NK-92 treated with Interleukin-12 subunit alpha and Interleukin-12 subunit beta, amount 100 ng/mL, for 24 hours (cell line): Measurements from ENCODE around the gene DOCK7.
"Not testable (repeated sequence)": the region's sequence is repeated elsewhere in the genome, so short reads cannot be mapped to it uniquely, and the experiment has no call there.

Source experiments
- DNase-seq: peaks from one replicate; lab custom pipeline; 2025; lab: John Stamatoyannopoulos, UW

DOCK7 gene

DNA sequence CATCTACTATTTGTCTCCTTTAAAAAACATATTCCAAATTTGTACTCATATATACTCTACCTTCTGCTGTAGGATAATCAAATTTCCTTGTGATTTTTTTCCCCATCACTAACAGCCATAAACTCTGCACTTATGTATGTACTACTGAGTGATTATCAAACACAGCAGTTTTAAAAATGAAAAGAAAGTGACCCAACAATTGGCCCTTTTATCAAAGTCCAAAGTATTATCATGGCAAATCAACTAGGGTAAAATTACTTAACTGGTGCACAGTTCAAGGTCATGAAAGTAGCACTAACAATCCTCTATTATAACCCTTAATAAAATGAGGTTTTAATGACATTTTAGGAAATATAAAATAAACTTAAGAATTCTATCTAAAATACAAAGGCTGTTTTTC, 79.3 kb downstream of the DOCK7 start:
- DNase-seq, result no peak

DNA sequence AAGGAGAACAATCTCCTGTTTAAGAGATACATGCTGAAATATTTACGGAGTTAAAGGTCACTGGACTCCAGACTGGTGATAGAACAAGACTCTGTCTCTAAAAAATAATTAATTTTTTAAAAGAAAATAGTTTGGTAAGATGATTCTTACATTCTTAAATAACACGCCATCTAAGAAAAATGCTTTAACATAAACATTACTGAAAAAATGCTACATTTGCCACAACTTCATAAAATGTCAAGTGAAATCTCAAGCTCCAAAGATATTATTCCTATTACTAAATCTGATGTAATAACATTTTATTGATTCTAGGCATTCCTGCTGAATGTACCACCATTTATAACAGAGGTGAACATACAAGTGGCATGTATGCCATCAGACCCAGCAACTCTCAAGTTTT, 86.7 kb downstream of the DOCK7 start:
- DNase-seq, result no peak

DNA sequence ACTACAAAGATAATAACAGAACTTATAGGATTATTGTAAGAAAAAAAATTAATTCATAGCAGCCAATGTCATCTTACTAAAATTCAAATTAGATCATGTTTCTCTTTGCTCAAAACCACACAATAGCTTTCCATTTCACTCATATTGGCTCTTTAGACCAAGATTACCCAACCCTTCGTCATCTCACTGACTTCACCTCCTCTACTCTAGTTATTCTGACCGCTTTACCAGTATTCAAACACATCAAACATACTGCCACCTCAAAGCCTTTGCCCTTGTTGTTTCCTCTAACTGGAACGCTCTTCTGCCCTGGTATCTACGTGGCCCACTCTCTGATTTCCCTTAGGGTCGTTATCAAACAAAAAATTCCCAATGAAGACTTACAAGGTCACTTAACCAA, 89.1 kb downstream of the DOCK7 start:
- no peak for DNase-seq

DNA sequence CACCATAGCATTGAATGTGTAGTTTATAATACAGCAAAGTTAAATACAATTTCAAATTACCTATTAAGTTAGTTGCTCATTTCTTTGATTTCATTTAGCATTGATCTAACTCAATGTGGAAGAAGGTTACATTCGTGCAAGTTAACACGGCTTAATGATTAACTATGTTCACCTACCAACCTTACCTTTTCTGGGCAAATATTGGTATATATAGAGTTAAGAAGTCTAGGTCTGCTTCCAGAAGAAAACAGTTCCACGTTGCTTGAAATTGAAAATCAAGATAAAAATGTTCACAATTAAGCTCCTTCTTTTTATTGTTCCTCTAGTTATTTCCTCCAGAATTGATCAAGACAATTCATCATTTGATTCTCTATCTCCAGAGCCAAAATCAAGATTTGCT, 90.9 kb downstream of the DOCK7 start, which contains the start of gene ANGPTL3:
Gene ANGPTL3 (plus strand): TSS at position 240 of the 400 bp plus-strand sequence. CDS start 47 bp downstream, at position 287.
- DNase-seq, result no peak

DNA sequence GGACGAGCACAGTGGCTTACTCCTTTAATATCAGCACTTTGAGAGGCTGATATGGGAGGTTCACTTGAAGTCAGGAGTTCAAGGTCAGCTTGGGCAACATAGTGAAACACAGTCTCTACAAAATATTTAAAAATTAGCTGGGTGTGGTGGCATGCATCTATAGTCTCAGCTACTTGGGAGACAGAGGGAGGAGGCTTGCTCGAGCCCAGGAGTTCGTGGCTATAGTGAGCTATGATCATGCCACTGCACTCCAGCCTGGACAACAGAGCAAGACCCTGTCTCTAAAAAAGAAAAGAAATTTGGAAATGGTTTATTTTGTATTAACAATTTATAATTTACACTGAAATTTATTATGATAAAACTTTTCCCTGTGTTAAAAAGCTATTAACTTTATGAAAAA, 92.5 kb downstream of the DOCK7 start:
- DNase-seq, result no peak

DNA sequence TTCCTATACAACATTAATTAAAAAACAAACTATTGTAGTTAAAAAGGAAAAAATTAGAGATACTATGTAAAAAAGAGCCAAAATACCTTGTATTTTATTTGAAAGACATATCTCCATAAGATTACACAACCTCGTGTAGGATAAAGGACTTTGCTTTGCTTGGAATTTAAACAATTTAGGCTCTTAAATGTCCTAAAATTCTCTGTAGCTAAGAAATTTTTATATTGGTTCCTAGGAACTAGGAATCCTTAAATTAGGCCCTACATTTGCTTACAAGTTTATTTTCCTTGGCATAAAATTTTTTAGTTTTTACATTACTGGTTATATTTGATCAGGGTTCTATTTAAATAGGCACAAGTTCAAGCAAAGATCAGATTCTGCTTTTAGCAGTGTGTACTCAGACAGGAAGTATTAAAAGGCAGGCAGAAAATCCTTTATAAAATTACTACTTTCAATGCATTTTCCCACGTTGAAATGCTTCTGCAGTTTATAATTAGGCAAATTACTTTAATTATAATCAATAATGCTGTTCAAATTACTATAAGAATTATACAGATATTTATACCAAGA, 94.3 kb downstream of the DOCK7 start:
- no peak for DNase-seq

DNA sequence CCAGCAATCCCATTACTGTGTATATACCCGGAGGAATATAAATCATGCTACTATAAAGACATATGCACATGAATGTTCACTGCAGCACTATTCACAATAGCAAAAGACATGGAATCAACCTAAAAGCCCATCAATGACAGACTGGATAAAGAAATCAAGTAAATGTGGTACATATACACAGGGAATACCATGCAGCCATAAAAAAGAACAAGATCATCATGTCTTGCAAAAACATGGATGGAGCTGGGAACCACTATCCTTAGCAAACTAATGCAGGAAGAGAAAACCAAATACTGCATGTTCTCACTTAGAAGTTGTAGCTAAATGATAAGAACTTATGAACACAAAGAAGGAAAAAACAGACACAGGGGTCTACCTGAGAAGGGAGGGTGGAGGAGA, 97.2 kb downstream of the DOCK7 start:
- no peak for DNase-seq

DNA sequence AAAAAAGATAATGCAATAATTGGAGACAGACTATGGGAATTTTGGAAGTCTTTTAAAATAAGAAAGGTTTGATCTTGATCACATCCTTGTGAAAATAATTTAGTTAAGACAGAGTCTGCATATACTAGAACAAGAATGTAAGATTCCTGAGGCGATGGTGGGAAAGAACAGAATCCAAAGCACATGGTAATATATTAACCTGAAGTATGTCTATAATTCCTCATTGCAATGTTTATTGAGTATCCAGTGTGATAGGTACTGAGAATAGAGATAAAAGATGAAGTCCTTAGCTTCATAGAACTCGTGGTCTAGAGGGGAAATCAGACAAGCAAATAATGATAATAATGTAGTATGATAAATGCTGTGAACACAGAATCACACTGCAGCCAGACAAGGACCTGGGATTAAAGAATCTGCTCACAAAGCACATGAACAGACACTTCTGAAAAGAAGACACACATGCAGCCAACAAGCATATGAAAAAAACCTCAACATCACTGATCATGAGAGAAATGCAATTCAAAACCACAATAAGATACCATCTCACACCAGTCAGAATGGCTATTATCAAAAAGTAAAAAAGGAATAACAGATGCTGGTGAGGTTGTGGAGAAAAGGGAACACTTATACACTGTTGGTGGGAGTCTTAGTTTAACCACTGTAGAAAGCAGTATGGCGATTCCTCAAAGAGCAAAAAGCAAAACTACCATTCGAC, 97.8 kb downstream of the DOCK7 start:
- DNase-seq, result no peak

DNA sequence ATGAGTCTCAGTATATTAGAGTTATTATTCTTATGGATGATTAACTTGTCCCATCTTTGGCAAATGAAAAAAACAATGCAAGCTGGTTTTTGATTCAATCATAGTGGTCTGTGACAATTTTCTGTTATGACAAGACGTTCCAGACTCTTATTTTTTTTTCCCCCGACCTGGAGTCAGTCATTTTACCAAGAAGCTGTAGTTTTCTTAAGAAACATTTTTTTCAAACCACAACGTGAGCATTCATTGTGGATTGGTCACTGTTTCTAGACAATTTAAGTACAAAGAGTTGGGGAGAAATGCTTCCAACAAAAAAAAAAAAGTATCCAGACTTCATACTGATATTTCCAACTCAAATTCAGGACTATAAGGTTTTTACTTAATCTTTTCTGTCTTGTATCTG, 98.9 kb downstream of the DOCK7 start:
- DNase-seq, result no peak

DNA sequence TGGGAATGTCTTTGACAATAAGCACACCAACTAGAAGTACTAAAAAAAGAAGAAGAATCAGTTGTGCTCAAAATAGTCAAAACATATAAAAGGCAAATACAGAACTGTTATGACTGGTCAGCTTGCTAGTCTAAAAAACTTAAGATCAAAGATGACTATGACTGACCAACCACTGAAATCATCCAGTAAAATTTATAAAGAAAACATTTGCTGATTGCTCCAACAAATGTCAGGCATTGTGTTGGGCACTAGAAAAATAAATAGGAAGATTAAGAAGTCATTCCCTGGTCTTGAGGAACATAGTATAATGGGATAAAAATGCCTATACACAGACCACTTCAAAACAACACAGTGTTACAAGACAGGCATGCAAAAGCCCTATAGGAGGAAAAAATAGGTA, 100.2 kb downstream of the DOCK7 start:
- DNase-seq, result no peak

DNA sequence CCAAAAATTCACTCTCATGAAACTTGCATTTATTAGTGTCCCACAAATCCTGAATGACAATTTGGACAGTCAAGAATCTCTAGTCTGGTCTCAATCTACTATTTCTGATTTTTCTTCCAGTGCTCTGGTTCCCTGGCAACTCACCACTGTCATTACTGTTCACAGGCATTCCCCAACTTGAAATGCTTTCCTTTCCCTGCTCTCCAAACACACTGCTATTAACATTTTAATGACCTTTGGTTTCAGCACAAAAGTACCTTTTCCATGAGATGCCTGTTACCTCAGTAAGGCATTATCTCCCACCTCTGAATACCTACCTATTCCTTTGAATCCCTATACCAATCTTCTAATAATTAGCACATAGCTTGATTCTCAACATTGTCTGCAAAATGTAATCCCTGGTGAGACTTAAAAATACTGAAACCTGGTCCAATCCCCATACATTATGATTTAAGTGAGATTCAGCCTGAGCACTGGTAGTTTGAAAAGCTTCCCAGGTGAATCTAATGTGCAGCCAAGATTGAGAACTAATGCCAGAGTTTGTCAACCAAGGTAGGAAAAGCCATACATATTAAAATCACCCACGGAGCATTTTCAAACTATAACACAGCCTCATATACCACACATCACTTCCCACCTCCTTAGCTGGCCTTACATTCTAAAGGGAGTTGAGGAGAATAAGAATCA, 102.6 kb downstream of the DOCK7 start:
- no peak for DNase-seq

DNA sequence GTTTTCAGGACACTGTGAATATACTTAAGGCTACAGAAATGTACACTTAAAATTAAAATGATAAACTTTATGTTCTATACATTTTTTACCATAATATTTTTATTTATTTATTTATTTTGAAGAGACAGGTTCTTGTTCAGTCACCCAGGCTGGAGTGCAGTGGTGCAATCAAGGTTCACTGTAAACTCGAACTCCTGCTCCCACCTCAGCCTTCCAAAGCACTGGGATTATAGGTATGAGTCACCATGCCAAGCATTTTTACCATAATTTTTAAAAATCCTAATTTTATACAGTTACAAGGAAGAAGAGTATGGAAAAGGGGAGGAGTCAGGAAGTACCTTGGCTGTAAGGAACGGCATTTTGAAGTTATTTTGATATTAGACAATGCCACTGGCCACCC, 114.5 kb downstream of the DOCK7 start:
- no peak for DNase-seq

DNA sequence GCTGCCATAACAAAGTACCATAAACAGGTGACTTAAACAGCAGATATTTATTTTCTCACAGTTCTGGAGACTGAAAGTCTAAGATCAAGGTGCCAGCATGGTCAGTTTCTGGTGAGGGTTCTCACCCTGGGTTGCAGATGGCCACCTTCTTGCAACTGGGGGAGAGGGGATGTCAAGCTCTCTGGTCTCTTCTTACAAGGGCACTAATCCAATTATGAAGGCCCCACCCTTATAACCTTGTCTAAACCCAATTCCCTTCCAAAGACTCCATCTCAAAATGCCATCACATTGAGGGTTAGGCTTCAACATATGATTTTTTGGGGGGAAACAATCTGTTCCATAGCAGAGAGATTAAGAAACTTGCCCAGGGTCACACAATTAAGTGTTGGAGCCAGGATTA, 115.7 kb downstream of the DOCK7 start:
- DNase-seq, result no peak

DNA sequence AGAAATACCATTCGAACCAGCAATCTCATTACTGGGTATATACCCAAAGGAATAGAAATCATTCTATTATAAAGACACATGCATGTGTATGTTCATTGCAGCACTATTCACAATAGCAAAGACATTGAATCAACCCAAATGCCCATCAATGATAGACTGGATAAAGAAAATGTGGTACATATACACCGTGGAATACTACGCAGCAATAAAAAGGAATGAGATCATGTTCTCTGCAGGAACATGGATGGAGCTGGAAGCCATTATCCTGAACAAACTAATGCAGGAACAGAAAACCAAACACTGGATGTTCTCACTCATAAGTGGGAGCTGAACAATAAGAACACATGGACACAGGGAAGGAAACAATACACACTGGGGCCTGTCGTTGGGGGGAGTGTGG, 116.7 kb downstream of the DOCK7 start:
- not testable (repeated sequence) for DNase-seq

DNA sequence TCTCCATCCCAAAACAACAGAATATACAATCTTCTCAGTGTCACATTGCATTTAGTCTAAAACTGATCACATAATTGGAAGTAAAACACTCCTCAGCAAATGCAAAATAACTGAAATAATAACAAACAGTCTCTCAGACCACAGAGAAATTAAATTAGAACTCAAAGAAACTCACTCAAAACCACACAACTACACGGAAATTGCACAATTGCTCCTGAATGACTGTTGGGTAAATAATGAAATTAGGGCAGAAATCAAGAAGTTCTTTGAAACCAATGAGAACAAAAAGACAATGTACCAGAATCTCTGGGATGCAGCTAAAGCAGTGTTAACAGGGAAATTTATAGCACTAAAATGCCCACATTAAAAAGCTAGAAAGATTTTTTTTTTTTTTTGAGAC, 120.3 kb downstream of the DOCK7 start:
- not testable (repeated sequence) for DNase-seq

DNA sequence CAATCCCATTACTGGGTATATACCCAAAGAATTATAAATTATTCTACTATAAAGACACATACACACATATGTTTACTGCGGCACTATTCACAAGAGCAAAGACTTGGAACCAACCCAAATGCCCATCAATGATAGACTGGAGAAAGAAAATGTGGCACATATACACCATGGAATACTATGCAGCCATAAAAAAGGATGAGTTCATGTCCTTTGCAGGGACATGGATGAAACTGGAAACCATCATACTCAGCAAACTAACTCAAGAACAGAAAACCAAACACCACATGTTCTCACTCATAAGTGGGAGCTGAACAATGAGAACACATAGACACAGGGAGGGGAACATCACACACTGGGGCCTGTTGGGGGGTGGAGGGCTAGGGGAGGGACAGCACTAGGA, 121.0 kb downstream of the DOCK7 start:
- not testable (repeated sequence) for DNase-seq

DNA sequence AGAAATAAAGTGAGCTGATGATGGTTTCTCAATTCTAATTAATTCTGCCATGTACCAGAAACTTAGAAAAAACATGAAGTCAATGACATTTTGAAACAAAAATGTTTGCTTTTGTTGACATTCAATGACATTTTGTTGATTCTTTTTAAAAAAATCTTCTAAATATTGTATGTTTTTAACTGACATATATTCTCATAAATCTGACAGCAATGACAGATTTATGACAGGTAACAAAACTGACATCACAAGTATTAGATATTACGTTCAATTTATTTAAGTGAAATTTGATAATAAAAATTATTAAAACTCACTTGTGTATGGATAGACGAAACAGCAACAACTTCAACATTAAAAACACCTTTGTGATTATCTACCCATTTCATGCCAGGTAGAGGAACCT, 126.9 kb downstream of the DOCK7 start:
- no peak for DNase-seq

DNA sequence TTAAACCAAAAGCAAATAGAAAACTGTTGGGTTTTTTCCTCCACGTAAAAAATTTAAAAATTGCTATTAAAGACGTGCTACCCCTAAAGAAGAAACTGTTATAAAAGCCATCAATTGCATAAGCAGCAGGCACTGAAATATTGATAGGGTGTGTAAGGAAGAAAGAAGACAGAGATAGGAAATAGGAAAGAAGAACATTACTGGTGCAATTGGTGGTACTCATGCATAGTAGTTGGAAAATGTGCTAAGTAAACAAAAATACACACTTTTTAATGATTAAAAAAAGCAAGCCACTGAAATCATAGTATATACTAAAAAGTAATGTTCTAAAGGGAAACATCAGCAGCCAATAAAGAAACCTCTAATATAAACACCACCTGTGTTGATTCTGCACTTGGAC, 143.6 kb downstream of the DOCK7 start:
- DNase-seq, result no peak

DNA sequence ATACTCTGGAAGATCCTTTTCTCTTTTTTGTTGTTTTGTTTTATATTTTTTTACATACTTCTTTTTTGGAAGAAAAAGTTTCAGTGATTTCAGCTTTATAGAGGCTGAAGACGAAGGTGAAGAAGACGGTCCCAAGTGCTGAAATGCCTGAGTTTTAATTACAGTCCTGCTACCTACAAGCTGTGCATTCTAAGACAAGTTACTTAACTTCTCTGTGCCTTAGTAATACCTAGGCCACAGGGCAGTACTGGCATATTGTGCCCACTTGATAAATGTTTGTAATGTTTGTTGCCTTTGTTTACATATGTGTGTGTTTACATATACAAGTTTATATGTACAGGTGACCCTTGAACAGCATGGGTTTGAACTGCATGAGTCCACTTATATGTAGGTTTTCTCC, 147.1 kb downstream of the DOCK7 start:
- DNase-seq, result no peak

DNA sequence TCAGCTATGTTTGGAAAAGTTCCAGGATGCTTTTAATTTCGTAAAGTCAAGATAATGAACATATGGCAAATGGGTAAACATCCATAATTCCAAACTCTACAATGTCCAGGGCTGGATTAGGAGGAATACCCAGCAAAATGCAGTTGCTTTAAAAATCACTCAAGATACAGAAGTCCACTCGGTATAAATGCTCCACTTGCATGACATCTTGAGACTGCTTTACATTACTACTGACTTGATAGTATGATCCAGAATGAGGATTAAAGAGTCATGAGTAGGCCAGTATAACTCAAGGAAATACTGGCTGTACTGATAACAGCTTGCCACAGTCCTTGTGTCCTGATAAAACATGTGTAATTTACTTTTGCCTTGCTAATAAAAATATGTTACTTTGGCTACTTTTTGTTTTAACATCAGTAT, 149.1 kb downstream of the DOCK7 start:
- DNase-seq, result no peak

DNA sequence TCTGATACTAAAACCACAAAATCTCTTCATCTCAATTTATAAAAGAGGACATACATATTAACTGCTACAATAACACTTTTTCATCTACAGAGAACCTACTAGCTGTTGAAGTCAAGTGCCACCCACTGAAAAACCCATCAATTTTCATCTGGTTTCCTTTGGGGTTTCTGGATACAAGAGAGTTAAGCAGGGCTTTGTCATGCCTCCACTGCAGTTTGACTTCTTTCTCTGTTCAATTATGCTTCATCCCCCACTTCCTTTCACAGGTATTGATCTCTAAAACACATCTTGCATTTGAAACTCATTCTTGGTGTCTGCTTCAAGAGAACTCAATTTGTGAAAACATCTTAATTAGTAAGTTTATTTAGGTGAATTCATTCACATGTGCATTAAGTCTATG, 151.3 kb downstream of the DOCK7 start:
- DNase-seq, result no peak

DNA sequence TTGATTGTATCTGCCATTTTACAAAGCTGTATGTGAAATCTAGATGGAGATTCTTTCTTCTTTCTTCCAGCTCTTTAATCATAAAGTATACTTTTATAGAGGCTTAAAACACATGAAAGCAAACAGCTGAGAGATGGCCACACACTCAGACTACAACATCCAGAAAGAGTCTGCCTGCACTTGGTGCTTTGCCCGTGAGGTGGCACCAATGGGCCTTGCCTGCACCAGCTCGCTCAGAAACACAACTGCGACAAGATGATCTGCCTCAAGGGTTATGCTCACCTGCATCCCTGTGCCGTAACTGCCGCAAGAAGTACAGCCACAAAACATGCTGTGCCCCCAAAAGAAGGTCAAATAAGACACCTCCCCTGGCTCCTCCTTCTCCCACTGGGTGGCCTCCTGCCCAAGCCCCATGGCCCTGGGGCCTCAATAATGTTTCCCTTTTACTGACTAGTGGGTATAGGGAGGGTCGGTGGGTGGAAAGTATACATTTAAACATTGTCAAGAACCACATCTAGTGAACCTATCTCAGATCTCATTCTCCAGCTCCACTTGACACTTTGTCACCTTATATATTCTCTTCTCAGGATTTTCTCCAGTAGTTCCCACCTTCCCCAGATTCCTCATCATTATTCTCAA, 157.6 kb downstream of the DOCK7 start:
- DNase-seq, result no peak

DNA sequence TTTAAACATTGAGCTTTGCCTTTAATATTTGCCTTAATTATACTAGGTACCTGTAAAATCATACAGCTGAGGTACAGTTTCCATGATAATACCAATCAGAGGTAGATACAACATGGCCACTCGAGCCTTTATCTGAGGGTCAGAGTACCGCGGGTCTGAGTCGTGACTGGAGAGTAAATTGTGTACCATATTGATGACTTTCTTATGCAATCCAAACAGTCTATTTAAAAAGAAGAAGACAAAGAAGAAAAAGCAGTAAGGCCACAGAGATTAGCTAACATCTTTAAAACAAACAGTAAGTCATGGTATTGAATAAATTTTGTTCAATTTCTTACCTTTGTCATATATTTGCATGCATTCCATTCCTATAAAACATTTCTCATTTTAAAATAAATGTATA, 159.0 kb downstream of the DOCK7 start:
- no peak for DNase-seq
